ENCODE data around the gene D2HGDH. TPM values are rescaled to one million over a fixed set of nuclear protein-coding genes. Genes with fewer than 3 reads are reported as not detected.
A peak's percentile ranks its signal among the peaks of the same experiment; 100 is the strongest.

D2HGDH gene
- total and polyA plus RNA-seq, 9 of the 15 experiments (the other 6 are each of a cell fraction or from before 2014, with no cell fraction given), result 0.39 to 30.8 (median 10.3) TPM

- TF ChIP-seq TBP (optimal IDR thresholded peaks at IDR 0.05; ENCODE audit: low read depth, low read length), result peak; percentile 38
- TF ChIP-seq POLR2G (IDR thresholded peaks at IDR 0.05; ENCODE audit: low read depth, low read length), result peak; percentile 84
- TF ChIP-seq MITF (IDR thresholded peaks at IDR 0.05), result peak; percentile 31; the same call in 1 of the 2 replicates
- TF ChIP-seq POLR2A (conservative IDR thresholded peaks at IDR 0.05), result peak; percentile 60
- peak; percentile 56; the same call in 1 of the 2 replicates for TF ChIP-seq CBX1 (IDR thresholded peaks at IDR 0.05; ENCODE audit: low read depth)
- TF ChIP-seq ERF (CRISPR knock-in tag; IDR thresholded peaks at IDR 0.05), result peak; percentile 70; the same call in 1 of the 2 replicates
- peak; percentile 70 for TF ChIP-seq GMEB1 (CRISPR knock-in tag; IDR thresholded peaks at IDR 0.05)
- no peak for TF ChIP-seq ZKSCAN1 (IDR thresholded peaks at IDR 0.05; ENCODE audit: low read depth, low read length)
- no peak for TF ChIP-seq RFX5 (IDR thresholded peaks at IDR 0.05; ENCODE audit: low read depth, low read length)
- TF ChIP-seq CHD2 (IDR thresholded peaks at IDR 0.05; ENCODE audit: low read depth, low read length), result 0 out of 2 replicates have a peak, but pooled peaks have one; percentile 26
- no peak for TF ChIP-seq ZNF239 (CRISPR knock-in tag; IDR thresholded peaks at IDR 0.05)
- no peak for TF ChIP-seq ZBTB40 (IDR thresholded peaks at IDR 0.05)
- no peak for TF ChIP-seq ZBTB40 (CRISPR knock-in tag; IDR thresholded peaks at IDR 0.05)
- no peak for TF ChIP-seq CBX2 (IDR thresholded peaks at IDR 0.05; ENCODE audit: insufficient read depth, low read length, poor library complexity, severe bottlenecking)
- TF ChIP-seq MAX (CRISPR knock-in tag; IDR thresholded peaks at IDR 0.05), result peak; percentile 37; the same call in 1 of the 2 replicates
Observed at GRCh38 chr2:241734467-241735208, at the start of gene D2HGDH (continued).
